GM18519 (cell line): ENCODE measurements around the gene SORCS3.

ENCODE experiments used
- ATAC-seq: cut with Tn5 transposase; IDR thresholded peaks from one replicate; pipeline ENCODE4 v1.9.1; 2021; ENCODE audit warnings: mild to moderate bottlenecking, moderate library complexity; ENCODE audit not compliant: unreplicated experiment, low FRiP score

Gene SORCS3

DNA sequence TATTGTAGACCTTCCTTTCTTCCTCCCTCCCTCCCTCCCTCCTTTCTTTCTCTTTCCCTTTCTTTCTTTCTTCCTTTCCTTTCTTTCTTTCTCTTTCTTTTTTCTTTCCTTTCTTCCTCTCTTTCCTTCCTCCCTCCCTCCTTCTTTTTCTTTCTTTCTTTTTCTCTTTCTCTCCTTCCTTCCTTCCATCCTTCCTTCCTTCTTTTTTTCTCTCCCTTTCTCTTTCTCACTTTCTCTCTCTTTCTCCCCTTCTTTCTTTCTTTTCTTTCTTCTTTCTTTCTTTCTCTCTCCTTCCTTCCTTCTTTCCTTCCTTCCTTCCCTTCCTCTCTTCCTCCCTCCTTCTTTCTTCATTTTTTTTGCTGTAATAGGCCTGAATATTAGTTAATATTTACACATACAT is 638.0 kb downstream of the SORCS3 start:
- ATAC-seq: no peak

GRCh38 chr10:105280895-105281294 is 639.8 kb downstream of the SORCS3 start:
- no peak for ATAC-seq

DNA sequence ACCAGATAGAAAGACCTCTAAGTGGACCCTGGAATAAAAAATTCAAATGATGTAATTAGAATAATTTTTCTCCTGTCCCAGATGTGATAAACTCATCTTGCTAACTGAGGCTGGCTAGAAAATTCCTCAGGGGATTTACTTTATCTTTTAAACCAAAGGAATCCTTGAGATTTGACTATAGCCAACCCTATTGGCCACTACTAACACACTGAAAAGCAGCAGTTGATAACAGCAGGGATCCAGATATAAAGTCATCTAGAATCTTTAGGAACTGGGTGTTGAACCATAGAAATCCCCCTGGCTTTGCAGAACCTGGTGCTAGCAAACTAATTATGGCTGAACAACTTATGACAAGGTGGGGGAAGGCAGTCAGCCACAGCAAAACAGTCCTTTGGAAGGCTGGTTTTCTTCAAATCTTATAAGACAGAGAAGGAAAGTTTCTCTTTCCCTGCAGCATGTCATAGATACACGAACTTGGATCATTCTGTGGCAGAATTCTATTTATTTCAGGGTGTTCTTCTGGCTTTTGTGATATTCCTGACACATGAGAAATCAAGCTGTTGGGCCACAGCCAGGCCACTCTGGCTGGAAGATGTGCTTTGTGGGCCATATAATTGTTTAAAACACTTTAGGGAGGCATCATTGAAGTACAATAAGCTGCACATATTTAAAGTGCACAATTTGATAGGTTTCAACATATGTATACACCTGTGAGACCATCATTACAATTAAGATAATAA is 643.6 kb downstream of the SORCS3 start:
- no peak for ATAC-seq

DNA sequence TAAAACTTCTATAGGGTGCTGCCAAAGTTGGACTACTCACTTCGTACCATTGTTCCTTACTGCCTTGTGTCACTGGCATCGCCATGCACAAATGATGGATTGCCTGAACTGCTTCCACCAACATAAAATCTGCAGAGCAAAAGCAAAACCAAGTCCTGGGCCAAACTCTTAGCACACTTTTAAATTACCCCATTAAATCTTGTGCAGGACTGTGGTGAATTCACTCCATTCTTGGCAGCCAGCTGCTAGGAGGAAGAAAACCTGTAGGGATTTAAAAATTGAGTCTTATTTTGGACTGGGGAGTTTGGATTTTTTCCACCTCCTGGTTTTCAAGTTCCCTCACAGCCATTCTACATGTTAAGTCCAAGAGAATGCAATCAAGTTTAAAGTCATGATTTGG is 646.9 kb downstream of the SORCS3 start:
- no peak for ATAC-seq

DNA sequence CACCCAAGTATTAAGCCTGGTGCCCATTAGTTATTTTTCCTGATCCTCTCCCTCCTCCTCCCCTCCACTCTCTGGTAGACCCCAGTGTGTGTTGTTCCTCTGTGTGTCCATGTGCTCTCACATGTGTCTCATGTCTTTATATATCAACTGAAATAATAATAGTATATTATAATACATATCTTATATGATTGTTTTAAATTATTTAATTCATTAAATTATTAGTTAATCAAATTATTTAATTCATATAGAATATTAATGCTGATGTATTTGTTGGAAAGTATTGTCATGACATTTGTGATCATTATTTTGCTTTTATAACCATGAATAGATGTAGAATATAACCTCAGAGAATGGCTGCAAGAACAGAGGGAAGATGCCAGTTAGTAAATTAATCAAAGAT is 647.5 kb downstream of the SORCS3 start:
- no peak for ATAC-seq

GRCh38 chr10:105291571-105291970 is 650.5 kb downstream of the SORCS3 start:
- ATAC-seq: no peak

DNA sequence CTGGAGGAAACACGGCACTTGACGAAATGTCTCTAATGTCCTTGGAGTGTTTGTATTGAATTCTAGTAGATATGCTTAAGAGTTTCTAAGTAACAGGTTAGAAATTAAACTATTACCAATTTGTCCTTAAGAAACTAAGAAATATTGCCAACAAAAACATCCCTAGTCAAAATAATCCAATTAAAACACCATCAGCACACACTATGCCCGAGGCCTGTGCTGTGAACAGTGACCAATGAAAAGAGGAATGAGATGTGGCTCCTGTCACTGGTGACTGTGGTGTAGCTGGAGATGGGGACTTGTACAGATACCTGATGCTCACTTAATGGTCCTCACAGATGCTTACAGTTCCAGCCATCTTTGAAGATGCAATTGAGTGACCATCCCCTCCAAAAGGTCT is 651.1 kb downstream of the SORCS3 start:
- no peak for ATAC-seq
